GM18873 (cell line): Measurements from ENCODE around the gene FIGN.

Source experiments
- ATAC-seq: cut with Tn5 transposase; IDR thresholded peaks from one replicate; pipeline ENCODE4 v1.9.1; 2021; ENCODE audit warnings: mild to moderate bottlenecking, moderate library complexity, moderate number of reproducible peaks; ENCODE audit not compliant: unreplicated experiment, low FRiP score

The FIGN gene

DNA sequence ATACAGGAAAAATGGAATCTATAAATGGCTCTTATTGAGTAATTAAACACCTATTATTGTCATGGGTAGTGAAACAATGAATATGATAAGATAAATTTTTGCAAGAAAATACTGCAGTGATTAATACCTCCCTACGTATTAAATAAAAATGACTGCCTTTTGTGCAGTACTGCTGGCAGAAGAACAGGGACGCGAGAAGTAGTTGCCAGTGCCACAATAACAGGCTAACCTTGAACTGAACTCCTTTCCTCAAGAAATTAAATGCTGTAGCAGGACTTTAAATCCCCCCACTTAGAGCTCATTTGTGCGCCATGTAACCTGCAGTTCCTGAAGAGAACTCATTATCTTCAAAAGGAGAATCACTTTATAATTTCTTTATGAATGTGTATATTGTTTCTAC lies 24.6 kb downstream of the FIGN start:
- ATAC-seq: no peak

DNA sequence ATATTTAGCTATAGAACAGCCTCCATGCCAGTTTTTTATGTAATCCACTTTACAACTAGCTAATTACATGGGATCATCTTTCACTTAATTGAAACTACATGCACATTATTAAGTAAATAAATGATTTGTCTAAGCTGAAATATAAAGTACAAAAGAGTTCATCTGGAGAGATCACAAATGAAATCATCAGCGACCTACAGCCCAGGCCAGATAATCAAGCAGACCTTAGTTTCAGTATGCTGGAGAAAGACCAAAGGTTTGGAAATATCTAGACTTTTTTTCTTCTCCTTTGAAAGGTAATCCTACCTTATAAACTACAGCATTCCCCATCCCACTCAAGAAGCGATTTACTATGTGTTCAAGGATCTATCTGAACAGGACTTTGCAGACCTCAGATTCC lies 26.5 kb downstream of the FIGN start:
- ATAC-seq: no peak

DNA sequence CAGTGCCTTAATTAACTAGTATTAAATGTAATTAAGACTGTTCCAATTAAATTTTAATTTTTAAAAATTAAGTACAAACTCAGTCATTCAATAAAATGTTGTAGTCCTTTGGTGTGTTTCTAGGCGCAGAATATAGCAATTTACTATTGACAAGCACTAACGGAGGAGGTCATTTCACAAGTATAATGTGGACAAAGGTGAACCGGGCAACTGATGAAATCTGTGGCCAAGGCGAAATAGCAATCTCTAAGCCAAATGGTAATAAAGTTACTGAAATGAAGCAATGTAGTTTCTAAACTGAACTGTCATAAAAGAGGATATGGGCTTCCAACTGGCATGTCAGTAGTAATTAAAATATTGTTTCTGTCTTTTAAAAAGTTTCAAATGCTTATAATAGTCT lies 27.5 kb downstream of the FIGN start:
- ATAC-seq: no peak

DNA sequence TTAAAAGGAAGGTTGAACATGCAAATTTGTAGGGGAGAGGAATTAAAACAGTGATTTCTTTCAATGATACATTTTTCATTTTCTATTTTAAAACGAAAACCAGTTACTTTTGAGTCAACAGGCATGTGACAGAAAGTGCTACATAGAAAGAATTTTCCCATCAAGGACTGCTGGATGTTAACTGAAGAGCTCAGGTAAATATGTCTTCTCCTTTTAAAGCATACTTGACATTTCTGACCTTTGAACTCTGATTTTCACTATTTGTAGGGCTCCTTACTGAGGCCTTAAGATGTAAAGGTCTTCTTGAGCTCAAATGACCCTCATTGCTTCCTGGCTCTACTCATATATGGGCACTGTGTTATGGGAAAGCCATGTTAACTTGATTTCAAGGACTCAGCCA lies 32.4 kb downstream of the FIGN start:
- ATAC-seq: no peak

DNA sequence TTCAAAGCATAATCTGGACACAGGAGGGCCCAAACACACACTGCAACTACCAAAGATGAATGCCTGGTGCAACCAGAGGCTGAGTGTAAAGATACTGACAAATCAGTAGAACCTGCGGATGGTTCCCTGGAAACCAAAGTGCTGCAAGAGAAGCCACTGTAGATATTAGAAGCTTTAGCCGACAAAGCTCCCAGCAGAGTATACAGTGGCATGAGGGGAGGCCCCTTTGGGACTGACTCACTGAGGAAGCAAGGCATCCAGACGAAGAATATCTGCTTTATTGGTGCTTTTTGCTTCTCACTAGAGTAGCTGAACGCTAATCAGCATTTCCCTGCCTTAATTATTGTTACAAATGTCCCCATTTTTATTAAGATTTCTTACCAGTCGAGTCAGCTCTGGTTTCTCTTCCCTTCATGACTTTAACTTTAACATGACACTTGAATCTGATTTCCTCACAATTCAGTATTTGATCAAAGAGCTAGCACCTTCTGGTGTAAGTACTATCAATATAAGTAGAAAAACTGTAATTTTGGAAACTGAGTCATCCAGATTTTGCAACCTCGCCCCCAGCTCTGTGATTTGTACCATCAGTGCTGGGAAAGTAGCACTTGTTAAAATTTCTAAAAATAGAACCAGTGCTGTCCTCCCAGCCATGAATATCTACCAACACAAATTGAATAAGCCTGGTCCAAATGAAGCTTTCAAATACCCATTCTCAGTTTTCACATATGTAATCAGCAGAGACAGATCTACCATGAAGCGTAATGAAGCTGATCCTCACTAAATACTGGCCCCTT lies 34.2 kb downstream of the FIGN start:
- no peak for ATAC-seq

DNA sequence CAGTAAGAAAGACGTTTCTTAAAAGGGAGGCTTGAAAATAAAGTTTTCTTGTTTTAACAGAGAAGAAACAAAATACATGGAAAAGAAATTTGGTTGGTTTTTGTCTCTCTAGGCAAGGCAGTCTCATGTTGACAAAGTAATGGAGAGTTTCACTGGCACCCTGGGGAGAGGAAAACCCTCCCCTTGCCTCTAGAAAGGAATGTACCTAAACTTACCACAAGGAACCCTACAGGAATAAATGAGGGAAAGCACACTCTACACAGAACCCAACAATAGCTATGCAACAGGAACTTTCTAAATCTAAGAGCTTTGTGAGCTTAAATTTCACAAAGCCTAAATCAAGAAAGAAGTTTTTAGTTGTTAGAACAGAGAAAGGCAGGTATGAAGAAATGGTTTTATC lies 37.0 kb downstream of the FIGN start:
- no peak for ATAC-seq

DNA sequence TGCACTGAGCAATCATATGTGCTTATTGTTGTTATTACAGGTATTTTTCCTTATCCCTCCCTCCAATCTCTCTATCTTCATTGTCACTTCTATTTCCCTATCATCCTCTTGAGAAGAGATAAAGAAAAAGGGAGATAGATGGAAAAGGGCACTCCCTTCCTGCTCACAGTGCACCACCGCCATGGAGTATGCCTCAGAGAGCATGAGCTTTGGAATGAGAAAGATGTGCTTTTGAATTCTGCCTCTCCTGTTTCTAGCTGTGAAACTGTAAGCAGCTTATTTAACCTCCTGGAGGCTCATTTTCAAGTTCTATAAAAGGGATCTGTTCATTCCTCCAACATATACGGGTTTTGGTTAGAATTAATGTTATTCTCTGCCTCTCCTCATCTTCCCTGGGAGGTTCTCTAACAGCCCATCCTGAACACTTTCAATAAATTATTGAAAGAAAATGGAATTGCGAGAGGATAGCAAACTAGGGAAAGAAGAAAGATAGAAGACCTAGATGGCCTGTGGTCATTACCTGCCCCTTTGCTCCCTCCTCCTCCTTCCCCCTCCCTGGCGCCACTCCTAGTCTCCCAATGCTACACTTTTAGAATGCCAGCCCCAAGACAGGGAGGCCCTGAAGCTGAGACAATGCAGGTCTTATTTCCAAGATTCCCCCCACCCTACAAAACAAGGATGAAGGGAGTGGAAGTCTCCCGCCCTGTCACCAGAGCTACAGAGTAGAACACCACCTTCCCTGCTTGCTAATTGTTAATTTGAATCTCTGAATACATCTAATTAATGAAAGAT lies 37.8 kb downstream of the FIGN start:
- ATAC-seq: no peak

DNA sequence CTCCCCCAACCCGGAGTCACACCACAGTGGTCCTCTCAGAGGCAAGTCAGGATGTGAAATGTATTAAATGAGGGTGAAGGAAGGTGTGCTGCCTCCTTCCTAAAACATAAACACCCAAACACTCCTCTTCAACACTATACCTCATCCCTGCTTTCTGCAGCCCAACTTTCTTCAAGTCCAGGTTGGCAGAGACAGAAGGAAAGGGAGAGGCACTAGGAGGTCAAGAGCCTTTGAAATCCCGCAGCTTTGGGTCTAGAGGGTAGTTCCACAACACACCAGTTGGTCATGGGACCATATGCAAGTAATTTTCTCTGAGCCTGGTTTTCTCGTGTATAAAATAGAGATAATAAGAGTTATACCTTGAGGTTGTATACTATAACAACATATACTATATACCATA lies 38.4 kb downstream of the FIGN start:
- no peak for ATAC-seq

DNA sequence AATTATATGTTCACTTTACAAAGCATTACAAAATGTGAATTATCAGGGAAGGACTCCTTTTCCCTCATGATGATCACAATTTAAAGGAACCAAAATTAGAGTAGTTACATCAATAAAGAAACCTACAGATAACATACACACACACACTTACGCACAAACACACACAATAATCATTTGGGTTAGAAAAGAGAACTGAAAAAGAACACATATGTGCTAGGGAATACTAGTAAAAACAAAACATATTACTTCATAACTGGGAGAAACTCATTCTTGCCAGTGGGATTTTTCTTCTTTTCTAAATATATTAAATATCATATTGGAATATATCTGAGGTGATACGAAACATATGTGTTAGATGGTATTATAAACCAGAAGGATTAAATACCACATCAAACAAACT lies 42.3 kb downstream of the FIGN start:
- no peak for ATAC-seq

DNA sequence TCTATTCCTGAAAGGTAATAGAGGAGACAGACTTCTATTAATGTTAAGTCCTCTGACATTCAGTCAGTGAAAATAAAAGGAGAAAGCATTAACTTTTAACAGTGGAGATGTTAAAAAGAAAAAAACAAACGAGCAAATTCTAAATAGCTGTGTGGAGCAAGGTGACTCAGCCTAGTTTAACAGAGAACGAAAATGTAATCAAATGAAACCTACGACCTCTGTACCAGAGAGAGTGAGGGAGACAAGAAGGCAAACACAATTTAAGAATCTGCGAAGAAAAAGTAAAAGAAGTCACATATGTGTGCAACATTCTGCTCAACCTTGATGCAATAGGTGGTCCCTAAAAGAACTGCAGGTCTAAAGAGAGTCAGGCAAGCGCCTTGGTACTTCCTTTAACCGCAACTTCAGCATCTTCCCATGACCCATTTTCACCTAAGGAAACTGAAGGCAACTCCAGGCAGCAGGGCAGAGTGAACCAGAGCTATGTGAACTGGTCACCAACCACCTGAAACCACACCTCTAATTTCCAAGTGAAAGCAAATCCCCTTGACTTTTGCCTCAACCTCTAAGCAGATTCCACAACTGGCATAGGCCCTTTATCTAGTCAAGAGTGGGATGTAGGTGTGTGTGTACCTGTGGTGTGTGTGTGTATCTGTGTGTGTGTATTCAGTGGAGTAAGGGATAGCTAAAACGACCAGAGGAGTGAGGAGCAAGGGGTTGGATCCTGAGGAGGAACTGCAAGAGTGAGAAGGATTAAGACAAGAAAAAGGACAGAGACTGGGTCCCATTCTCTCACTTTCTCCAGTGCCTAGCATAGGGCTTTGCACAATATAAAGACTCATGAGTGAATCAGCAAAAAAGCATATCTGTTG lies 43.0 kb downstream of the FIGN start:
- no peak for ATAC-seq

DNA sequence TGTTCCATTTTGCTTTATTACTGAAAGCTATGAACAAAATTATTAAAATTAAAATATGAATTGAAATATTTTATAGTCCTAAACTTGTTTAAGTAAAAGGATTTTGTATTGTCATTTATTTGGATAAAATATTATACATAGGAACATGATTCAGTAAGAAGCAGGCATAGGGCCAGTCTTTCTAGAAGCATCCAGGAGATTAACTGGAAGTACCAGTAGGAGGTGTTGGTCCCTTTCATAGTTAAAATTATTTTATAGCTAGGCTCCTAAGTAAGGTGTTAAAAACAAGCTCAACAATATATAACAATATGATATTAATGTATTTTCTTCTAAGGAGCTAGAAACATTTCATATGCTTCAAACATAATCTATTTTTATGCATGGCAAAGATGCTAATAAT lies 43.7 kb downstream of the FIGN start:
- ATAC-seq: no peak

DNA sequence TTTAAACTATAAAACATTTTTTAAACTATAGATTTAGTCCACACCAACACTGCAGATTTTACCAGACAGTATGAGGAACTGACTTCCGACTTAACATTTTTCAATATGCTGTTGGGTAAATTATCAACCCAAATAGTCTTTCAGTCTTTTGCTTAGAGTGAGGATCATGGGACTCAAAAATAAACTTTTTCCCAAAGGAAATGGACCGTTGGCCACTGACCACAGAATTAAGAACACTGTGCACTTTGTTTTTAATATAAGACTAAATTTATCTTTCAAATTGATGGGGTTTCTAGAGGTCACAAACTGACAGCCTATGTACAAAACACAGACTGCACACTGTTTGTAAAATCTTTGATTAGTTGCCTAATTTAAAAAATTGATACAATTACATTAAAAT lies 44.9 kb downstream of the FIGN start:
- ATAC-seq: no peak

DNA sequence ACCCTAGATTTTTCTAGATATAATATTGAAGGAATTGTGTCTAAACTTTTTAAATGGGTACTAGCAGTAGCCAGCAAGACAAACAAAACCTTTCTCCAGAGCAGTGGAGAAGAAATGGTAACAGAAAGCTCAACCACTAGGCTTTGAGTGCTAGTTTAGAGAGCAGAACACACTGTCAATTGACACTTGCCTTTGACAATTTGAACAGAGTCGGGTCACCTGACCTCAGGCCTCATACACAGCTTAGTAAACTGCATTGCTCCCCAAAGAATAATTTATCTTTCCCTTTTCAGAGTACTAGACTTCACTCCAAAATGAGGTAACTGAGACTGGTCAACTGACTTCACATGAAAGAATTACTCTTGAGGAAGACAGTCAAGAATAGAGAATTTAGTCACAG lies 48.6 kb downstream of the FIGN start:
- ATAC-seq: no peak

DNA sequence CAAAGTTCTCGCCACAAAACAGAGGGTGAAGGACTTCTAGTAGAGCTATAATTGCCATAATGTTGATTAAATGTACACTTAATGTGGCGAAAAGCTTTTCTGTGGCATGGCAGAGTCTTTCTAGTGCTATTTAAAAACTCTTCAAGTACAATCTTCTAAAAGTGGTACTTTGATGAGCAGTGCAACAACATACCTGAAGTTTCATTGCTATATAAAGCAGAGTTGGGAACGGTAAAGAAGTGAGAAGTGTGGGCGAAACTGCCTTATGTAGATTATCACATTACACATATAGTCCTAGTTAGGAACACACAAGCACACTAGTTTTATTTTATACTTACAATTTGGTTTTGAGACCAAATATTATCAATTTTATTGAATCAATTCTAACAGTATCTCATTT lies 49.5 kb downstream of the FIGN start:
- ATAC-seq: no peak

DNA sequence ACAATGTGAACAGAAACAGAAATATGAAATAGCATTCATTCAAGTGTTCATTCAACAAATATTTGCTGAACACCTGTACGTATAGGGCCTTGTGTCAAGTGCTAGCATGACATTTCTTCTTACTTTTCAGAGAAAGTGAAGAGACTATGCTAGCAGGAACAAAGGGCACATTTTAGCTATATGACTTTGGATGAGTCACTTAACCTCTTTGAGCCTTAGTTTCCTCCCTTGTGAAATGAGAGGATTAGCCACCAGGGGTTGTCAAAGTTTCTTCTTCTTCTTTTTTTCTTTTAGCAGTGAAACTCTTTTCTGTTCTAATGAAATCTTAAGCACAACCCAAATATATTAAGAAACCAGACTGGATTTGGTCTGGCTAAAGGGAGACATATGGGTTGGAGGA lies 53.1 kb downstream of the FIGN start:
- no peak for ATAC-seq

DNA sequence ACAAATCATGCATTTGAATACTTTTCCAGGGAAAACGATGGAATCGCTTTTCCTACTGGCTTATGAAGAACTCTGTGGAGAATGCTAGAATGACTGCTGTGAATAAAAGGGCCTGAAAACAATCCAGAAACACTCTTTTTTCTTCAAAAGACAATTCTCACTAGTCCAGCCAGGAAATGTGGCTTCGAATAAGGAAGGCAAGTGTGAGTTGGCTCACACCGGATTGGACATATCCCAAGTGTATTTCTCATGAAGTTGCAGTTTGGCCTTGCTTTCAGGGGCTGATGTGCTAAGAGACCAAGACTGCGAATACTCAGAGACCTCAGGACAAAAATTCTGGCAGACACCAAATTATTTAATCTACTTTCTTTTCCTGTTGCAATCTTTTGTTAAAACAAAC lies 54.1 kb downstream of the FIGN start:
- ATAC-seq: no peak

DNA sequence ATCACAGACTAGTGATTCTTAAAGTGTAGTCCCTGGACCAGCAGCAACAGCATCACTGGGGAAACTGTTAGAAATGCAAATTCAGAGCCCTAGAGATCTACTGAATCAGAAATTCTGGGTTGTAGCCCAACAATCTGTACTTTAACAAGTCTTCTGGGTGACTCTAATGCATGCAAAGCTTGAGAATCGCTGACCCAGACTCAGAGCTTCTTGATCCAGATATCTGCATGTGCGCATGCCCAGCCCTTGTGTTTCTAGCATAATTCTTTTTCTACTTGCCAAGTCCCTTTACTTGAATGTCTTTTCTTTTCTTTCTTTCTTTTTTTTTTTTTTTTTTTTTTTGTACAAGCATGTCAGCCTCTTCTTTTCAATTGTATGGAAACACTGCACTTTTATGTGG lies 60.4 kb downstream of the FIGN start:
- ATAC-seq: no peak

DNA sequence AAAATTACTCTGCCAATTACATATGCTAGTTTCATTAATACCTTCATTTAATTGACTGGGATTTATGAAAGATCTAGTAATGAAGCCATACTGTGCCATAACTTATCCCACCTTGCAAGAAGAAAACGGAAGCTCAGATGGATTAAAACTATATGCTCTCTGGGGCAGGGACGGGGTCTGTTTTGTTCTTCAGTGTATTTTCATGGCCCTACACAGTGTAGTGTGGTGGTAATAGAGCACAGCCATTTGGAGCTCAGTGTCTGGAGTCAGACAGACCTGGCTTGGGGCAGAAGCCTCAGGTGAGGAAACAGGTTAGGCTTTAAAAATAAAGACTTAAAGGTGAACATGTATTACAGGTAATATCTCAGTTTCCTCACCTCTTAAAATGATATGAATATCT lies 62.3 kb downstream of the FIGN start:
- no peak for ATAC-seq

DNA sequence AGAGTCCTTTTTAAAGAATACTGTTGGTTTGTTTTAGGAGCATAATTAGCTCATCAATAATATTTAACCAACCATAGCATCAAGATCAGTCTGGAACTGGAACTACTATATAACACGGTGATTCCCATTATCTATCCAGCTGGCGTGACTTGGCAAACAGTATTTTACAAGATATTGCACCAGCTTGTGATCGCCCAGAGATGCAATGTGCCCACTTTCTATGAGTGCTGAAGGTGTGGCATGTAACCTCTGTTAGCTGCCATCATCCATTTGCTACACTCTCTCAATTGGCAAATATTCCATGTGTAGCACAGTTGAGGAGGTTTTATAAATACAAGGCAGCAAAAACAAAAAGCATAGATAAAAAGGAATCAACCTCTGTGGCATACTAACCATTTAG lies 64.9 kb downstream of the FIGN start:
- ATAC-seq: no peak

DNA sequence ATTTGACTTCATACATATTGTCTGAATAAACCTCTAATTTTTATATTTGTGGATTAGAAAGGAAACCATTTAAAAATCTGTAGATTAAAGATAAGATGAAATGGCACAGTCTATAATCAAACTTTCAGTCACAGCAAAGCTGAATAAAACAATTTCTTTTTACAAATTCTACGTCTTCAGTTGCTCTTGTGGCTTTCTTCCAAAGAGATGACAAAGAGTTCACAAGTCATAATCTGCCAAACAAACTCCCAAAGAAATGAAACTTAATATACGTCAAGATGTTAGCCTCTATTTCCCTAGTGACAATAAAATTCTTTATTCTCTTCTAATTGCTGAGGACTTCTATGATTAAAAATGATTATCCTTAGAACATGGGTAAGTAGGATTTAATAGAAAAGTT lies 66.3 kb downstream of the FIGN start:
- ATAC-seq: no peak
